ENCODE measurements around the gene NACC2. TPM values are rescaled to one million over a fixed set of nuclear protein-coding genes. Genes with fewer than 3 reads are reported as not detected.

Gene NACC2
- total RNA-seq, 4 donors from 2014 or later: 10.4 to 21.6 (median 12.8) TPM

DNA sequence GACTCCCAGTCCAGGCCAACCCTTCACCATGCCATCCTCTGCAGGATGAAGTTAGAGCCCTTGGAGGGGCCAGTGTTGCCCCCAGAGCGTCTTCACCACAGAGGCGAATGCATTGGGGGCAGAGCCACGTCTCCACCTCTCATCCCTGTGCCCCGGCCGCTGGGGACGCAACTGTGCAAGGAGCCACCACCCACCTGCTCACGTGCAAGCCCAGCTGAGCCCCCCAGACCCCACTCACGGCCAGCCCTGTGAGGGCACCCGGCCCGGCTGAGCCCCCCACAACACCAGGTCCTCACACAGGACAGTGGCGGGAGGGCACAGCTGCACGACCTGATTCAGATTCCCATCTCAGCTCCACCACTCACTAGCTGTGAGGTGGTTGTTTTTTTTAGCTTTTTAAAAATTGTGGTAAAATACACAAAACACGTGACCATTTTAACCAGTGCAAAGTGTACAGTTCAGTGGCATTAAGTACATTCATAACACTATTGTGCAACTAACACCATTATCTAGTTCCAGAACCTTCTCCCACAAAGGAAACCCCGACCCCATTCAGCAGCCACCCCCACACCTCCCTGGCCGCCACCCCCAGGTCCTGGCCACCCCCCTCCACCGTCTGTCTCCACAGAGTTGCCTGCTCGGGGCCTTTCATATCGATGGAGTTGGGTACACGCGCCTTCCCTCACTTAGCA is 100.4 kb downstream of the NACC2 start:
- H3K27me3 ChIP-seq: peaks cover 0 to 29% (median 2%) of the 10 kb centered on the region in 4 donors
- H3K4me1 ChIP-seq: peaks cover 29 to 53% (median 30%) of the 10 kb centered on the region in 3 donors
- peak overlapping the region in 2 of 4 donors; percentile 85 to 95 for H3K27ac ChIP-seq
- no peaks in the 10 kb centered on the region for H3K36me3 ChIP-seq
- TF ChIP-seq, protein P1, sequence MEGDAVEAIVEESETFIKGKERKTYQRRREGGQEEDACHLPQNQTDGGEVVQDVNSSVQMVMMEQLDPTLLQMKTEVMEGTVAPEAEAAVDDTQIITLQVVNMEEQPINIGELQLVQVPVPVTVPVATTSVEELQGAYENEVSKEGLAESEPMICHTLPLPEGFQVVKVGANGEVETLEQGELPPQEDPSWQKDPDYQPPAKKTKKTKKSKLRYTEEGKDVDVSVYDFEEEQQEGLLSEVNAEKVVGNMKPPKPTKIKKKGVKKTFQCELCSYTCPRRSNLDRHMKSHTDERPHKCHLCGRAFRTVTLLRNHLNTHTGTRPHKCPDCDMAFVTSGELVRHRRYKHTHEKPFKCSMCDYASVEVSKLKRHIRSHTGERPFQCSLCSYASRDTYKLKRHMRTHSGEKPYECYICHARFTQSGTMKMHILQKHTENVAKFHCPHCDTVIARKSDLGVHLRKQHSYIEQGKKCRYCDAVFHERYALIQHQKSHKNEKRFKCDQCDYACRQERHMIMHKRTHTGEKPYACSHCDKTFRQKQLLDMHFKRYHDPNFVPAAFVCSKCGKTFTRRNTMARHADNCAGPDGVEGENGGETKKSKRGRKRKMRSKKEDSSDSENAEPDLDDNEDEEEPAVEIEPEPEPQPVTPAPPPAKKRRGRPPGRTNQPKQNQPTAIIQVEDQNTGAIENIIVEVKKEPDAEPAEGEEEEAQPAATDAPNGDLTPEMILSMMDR (IDR thresholded peaks at IDR 0.05): no peak
- TF ChIP-seq POLR2A (IDR thresholded peaks at IDR 0.05): no peak
- 52 to 70% methylated on average over 11 to 18 of the region's 20 CpGs for WGBS, 2 donors
- intact Hi-C loops (cut with DNase I): no loop called here
- no peak overlapping the region for H3K4me3 ChIP-seq
- no peaks in the 10 kb centered on the region for H3K9me3 ChIP-seq
- no peak for DNase-seq

GRCh38 chr9:135993765-135994500 is 101.2 kb downstream of the NACC2 start:
- Histone ChIP-seq H3K4me1 (peaks cover 29 to 54% (median 30%) of the 10 kb centered on the region in 3 donors), H3K4me3 (no peak overlapping the region), H3K9me3 (no peaks in the 10 kb centered on the region), H3K27ac (peak overlapping the region in 3 of 4 donors; percentile 84 to 95 (median 85)), H3K36me3 (no peaks in the 10 kb centered on the region), H3K27me3 (peaks cover 0 to 36% (median 2%) of the 10 kb centered on the region in 4 donors)
- TF ChIP-seq POLR2A (IDR thresholded peaks at IDR 0.05): no peak
- TF ChIP-seq, protein P1 (IDR thresholded peaks at IDR 0.05): no peak
- DNase-seq: no peak
- intact Hi-C loops (cut with DNase I): no loop called here
- WGBS, 2 donors: 89 to 93% methylated on average over 12 of the region's 27 CpGs

GRCh38 chr9:135993409-135993742 is 101.7 kb downstream of the NACC2 start:
- Histone ChIP-seq H3K4me1 (peaks cover 29 to 54% (median 30%) of the 10 kb centered on the region in 3 donors), H3K36me3 (no peaks in the 10 kb centered on the region), H3K9me3 (no peaks in the 10 kb centered on the region), H3K27me3 (peaks cover 0 to 41% (median 2%) of the 10 kb centered on the region in 4 donors), H3K4me3 (peak overlapping the region in 3 of 4 donors; percentile 12 to 49 (median 28)), H3K27ac (peak overlapping the region; percentile 72 to 95 (median 84))
- TF ChIP-seq, protein P1 (IDR thresholded peaks at IDR 0.05): no peak
- TF ChIP-seq POLR2A (IDR thresholded peaks at IDR 0.05): no peak
- no peak for DNase-seq
- 55 to 62% methylated on average over 3 to 6 of the region's 13 CpGs for WGBS, 2 donors
- intact Hi-C loops (cut with DNase I): no loop called here

GRCh38 chr9:135992486-135993408 is 102.3 kb downstream of the NACC2 start:
- WGBS, 2 donors: 0 to 9% methylated on average over 4 to 5 of the region's 32 CpGs
- peaks cover 29 to 54% (median 30%) of the 10 kb centered on the region in 3 donors for H3K4me1 ChIP-seq
- no peak for DNase-seq
- no peaks in the 10 kb centered on the region for H3K36me3 ChIP-seq
- peaks cover 0 to 48% (median 2%) of the 10 kb centered on the region in 4 donors for H3K27me3 ChIP-seq
- H3K9me3 ChIP-seq: no peaks in the 10 kb centered on the region
- intact Hi-C loops (cut with DNase I): no loop called here
- H3K4me3 ChIP-seq: peak overlapping the region in 3 of 4 donors; percentile 12 to 49 (median 28)
- peak overlapping the region; percentile 72 to 95 (median 84) for H3K27ac ChIP-seq
- peak in 1 of 4 donors; percentile 35 for TF ChIP-seq POLR2A (IDR thresholded peaks at IDR 0.05)
- TF ChIP-seq, protein P1 (IDR thresholded peaks at IDR 0.05): no peak
